ENCODE measurements around the gene ETV5. TPM values are rescaled to one million over a fixed set of nuclear protein-coding genes. Genes with fewer than 3 reads are reported as not detected.
A peak's percentile ranks its signal among the peaks of the same experiment; 100 is the strongest.
"Not testable (repeated sequence)": the region's sequence is repeated elsewhere in the genome, so short reads cannot be mapped to it uniquely, and the experiment has no call there.

ETV5 gene
- total RNA-seq, 6 donors from 2014 or later = 15.7 to 95.8 (median 41.4) TPM

DNA sequence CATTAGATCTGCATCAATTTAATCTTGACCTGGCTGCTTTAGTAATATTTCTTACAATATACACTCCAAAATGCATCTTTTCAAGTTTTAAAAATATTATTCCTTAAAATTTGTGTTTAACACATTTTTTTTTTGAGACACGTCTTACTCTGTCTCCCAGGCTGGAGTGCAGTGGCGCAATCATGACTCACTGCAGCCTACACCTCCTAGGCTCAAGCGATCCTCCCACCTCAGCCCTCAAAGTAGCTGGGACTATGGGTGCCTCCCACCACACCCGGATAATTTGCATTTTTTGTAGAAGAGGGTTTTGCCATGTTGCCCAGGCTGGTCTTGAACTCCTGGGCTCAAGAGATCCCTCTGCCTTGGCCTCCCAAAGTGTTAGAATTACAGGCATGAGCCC is 73.6 kb downstream of the ETV5 start:
- Histone ChIP-seq H3K36me3 (no peaks in the 10 kb centered on the region), H3K27me3 (no peaks in the 10 kb centered on the region), H3K4me3 (no peak overlapping the region), H3K4me1 (no peaks in the 10 kb centered on the region), H3K9me3 (no peaks in the 10 kb centered on the region), H3K27ac (no peak overlapping the region)
- ATAC-seq (ENCODE audit: low FRiP score in 2 of 2) (peak in 1 of 2 donors; percentile 71), DNase-seq (peak in 1 of 2 donors; percentile 70)
- TF ChIP-seq POLR2A (IDR thresholded peaks at IDR 0.05) (no peak), POLR2AphosphoS5 (IDR thresholded peaks at IDR 0.05) (no peak), EP300 (IDR thresholded peaks at IDR 0.05) (no peak)
- TF ChIP-seq, protein P1, sequence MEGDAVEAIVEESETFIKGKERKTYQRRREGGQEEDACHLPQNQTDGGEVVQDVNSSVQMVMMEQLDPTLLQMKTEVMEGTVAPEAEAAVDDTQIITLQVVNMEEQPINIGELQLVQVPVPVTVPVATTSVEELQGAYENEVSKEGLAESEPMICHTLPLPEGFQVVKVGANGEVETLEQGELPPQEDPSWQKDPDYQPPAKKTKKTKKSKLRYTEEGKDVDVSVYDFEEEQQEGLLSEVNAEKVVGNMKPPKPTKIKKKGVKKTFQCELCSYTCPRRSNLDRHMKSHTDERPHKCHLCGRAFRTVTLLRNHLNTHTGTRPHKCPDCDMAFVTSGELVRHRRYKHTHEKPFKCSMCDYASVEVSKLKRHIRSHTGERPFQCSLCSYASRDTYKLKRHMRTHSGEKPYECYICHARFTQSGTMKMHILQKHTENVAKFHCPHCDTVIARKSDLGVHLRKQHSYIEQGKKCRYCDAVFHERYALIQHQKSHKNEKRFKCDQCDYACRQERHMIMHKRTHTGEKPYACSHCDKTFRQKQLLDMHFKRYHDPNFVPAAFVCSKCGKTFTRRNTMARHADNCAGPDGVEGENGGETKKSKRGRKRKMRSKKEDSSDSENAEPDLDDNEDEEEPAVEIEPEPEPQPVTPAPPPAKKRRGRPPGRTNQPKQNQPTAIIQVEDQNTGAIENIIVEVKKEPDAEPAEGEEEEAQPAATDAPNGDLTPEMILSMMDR (IDR thresholded peaks at IDR 0.05) = no peak
- 53 to 71% methylated on average over 4 of the region's 4 CpGs for whole genome bisulfite sequencing, 2 donors

DNA sequence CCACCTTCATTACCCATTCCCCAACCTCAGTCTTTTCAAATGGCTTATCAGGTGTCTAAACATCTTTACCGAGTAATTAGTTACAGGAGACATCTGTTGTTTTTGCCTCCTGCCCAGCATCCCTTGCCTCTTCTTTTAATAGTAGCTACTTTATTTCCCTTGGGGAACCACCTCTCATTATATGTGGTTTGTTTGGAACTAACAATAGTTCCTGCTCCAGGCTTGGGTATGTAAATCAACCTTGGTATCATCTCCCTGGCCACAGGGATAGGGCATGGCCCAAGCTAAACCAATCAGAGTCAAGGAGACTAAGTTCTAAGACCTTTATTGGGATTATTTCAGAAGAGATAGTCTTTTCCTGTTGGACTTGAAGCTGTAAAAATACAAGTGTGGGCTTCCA is 76.6 kb downstream of the ETV5 start:
- DNase-seq = no peak
- WGBS, 2 donors = 78 to 86% methylated on average over 1 of the region's 1 CpG
- Histone ChIP-seq H3K36me3 (no peaks in the 10 kb centered on the region), H3K9me3 (no peaks in the 10 kb centered on the region), H3K4me3 (no peak overlapping the region), H3K27ac (no peak overlapping the region), H3K27me3 (no peaks in the 10 kb centered on the region), H3K4me1 (no peaks in the 10 kb centered on the region)
- ATAC-seq (ENCODE audit: low FRiP score in 2 of 2) = no peak
- no peak for TF ChIP-seq POLR2A (IDR thresholded peaks at IDR 0.05)
- TF ChIP-seq, protein P1 (IDR thresholded peaks at IDR 0.05) = no peak
- no peak for TF ChIP-seq EP300 (IDR thresholded peaks at IDR 0.05)
- TF ChIP-seq POLR2AphosphoS5 (IDR thresholded peaks at IDR 0.05) = no peak

DNA sequence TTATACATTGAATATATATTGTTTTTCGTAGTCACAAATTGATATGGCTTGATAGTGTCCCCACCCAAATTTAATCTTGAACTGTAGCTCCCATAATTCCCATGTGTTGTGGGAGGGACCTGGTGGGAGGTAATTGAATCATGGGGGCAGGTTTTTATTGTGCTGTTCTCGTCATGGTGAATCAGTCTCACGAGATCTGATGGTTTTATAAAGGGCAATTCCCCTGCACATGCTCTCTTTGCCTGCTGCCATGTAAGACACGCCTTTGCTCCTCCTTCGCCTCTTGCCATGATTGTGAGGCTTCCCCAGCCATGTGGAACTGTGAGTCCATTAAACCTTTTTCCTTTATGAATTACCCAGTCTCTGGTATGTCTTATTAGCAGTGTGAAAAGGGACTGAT is 82.9 kb downstream of the ETV5 start:
- not testable (repeated sequence) for H3K4me3 ChIP-seq; ATAC-seq (ENCODE audit: low FRiP score in 2 of 2); H3K36me3 ChIP-seq; H3K4me1 ChIP-seq; H3K9me3 ChIP-seq; DNase-seq; H3K27me3 ChIP-seq; H3K27ac ChIP-seq
- 90 to 95% methylated on average over 5 of the region's 5 CpGs for WGBS, 2 donors

DNA sequence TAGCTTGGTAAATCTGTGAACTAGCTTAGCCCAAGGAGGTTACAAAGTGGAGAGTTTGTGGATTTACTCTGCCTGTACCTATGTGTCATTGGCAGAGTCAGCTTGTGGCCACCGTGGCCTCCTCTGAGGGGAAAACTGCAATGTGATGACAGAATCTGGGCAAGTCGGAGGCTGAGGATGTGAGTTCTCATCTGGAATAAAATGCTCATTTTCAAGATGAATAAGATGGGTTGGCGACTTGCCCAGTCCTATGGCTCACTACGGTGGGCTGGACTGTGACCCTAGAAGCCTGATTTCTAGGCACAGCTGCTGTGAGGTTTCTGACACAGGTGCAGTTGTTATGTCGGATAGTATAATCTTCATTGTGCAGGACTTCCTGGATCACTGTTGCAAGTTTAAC is 83.7 kb downstream of the ETV5 start:
- no peak for TF ChIP-seq EP300 (IDR thresholded peaks at IDR 0.05)
- TF ChIP-seq POLR2A (IDR thresholded peaks at IDR 0.05) = no peak
- no peak for TF ChIP-seq POLR2AphosphoS5 (IDR thresholded peaks at IDR 0.05)
- TF ChIP-seq, protein P1 (IDR thresholded peaks at IDR 0.05) = no peak
- 32 to 42% methylated on average over 4 to 5 of the region's 5 CpGs for whole genome bisulfite sequencing, 2 donors
- H3K4me1 ChIP-seq = no peaks in the 10 kb centered on the region
- H3K4me3 ChIP-seq = no peak overlapping the region
- ATAC-seq (ENCODE audit: low FRiP score in 2 of 2) (no peak), DNase-seq (no peak)
- no peaks in the 10 kb centered on the region for H3K36me3 ChIP-seq
- H3K27ac ChIP-seq = no peak overlapping the region
- no peaks in the 10 kb centered on the region for H3K27me3 ChIP-seq
- no peaks in the 10 kb centered on the region for H3K9me3 ChIP-seq

DNA sequence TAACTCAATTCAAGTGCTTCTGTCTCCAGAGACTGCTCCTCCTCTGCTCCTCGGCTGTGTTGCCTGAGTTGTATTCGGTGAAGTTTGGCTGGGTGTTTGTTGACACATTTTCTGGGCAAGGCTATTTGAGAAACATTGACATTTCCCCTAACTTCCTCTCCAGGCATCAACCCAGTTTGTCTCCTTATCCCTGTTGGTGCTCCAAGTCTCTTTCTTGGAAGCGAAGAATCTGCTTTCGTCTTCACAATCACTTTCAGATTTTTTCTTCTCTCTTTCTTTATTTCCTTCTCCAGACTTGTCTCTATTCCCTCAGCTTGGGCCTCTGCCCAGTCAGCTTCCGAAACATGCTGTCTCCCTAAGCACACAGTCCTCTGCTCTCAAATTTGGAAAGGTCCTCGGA is 84.7 kb downstream of the ETV5 start:
- DNase-seq = no peak
- Histone ChIP-seq H3K27me3 (no peaks in the 10 kb centered on the region), H3K36me3 (no peaks in the 10 kb centered on the region), H3K4me3 (no peak overlapping the region), H3K9me3 (no peaks in the 10 kb centered on the region), H3K4me1 (no peaks in the 10 kb centered on the region), H3K27ac (no peak overlapping the region)
- 50 to 59% methylated on average over 6 of the region's 6 CpGs for WGBS, 2 donors
- TF ChIP-seq EP300 (IDR thresholded peaks at IDR 0.05) (no peak), POLR2A (IDR thresholded peaks at IDR 0.05) (no peak), POLR2AphosphoS5 (IDR thresholded peaks at IDR 0.05) (no peak)
- TF ChIP-seq, protein P1 (IDR thresholded peaks at IDR 0.05) = no peak
- peak in 1 of 2 donors; percentile 74 for ATAC-seq (ENCODE audit: low FRiP score in 2 of 2)
